Body of pancreas (tissue), 4 donors: ENCODE results near the gene NPAS1. TPM values are rescaled to one million over a fixed set of nuclear protein-coding genes. Genes with fewer than 3 reads are reported as not detected.
"Not testable (repeated sequence)": the region's sequence is repeated elsewhere in the genome, so short reads cannot be mapped to it uniquely, and the experiment has no call there.

Experiments
- ATAC-seq: fragments of 150-250 bp; one replicate; pipeline ENCODE4 v1.9.1; 2016
- DNase-seq, 4 donors: peaks; one replicate each; pipeline ENCODE4 v3.0.0-alpha.2; 2019
- H3K27ac ChIP-seq, 4 donors: fragments of 200-600 bp; sonication (generic); 1 replicate in 3 of 4; 2 replicates in 1 of 4; pipeline versions ENCODE4 v1.5.1 to v1.6.1; 2016 to 2019; ENCODE audit warnings: mild to moderate bottlenecking in 1 of 4, mixed read lengths in 1 of 4, moderate library complexity in 1 of 4
- H3K27me3 ChIP-seq, 2 donors: fragments of 200-600 bp; sonication (generic); one replicate each; pipeline ENCODE4 v1.6.0; 2016; ENCODE audit warnings: mild to moderate bottlenecking in 1 of 2
- H3K36me3 ChIP-seq, 2 donors: fragments of 200-600 bp; sonication (generic); replicated peaks in 1 of 2; 2 replicates each; pipeline ENCODE4 v1.5.1; 2016; ENCODE audit warnings: low read depth in 2 of 2; ENCODE audit not compliant: insufficient read depth in 1 of 2
- H3K4me1 ChIP-seq: fragments of 200-600 bp; sonication (generic); one replicate; pipeline ENCODE4 v1.6.0; 2016
- H3K4me3 ChIP-seq, 2 donors: fragments of 200-600 bp; sonication (generic); 1 replicate in 1 of 2; 2 replicates in 1 of 2; pipeline ENCODE4 v1.5.1; 2016 to 2019
- H3K9me3 ChIP-seq, 3 donors: fragments of 200-600 bp; sonication (generic); 1 replicate in 2 of 3; 2 replicates in 1 of 3; pipeline ENCODE4 v1.5.1; 2016
- POLR2A ChIP-seq, 3 donors: fragments of 450-650 bp; IDR thresholded peaks; one replicate each; pipeline ENCODE4 v1.6.1; 2016; ENCODE audit warnings: antibody characterized with exemption in 3 of 3, mild to moderate bottlenecking in 2 of 3
- WGBS, 2 donors: methylation state at CpG; one replicate each; pipeline ENCODE4 v1.1.5; 2017; 5-methylcytosine and 5-hydroxymethylcytosine counted together
- intact Hi-C: fragments of 100-400 bp; cut with DNase I; formaldehyde crosslinking; loops from one replicate; pipeline ENCODE4 v1.15.1; 2023
- total RNA-seq, 2 donors: library from RNA; depleted of rRNA; stranded (reverse); fragments of >200 nt; gene quantifications; one replicate each; pipeline ENCODE4 v1.1.0, GENCODE V29; 2016
- TF ChIP-seq, protein P1 (sequence below), 7 experiments: fragments of 450-650 bp in 4 of 7; fragments of 200-600 bp in 3 of 7; sonication (generic) in 3 of 7; IDR thresholded peaks; one replicate each; pipeline ENCODE4 v1.5.1; 2016 to 2019; ENCODE audit warnings: antibody characterized with exemption in 7 of 7

Gene NPAS1
- total RNA-seq, 2 donors from 2014 or later: not detected

DNA sequence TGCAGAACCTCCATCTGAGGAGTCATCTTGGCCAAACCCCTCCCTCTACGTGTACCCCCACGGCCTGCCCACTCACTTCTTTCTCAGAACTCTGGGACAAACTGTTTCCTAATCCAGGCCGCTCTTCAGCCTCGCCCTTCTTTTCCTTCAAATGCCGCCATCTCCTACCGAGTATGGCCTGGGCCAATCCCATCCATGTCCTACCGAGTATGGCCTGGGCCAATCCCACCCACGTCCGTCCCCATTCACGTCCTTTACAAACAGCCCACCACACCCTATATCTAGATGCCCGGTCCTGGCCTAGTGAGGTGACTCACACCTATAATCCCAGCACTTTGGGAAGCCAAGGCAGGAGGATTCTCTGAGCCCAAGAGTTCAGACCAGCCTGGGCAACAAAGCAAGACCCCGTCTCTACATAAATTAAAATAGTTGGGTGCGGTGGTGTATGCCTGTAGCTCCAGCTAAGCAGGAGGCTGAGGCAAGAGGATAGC is 27.7 kb downstream of the NPAS1 start:
- no peaks in the 10 kb centered on the region for H3K36me3 ChIP-seq
- H3K9me3 ChIP-seq: no peaks in the 10 kb centered on the region
- ATAC-seq (no peak), DNase-seq (no peak)
- H3K4me1 ChIP-seq: peaks cover 9% of the 10 kb centered on the region
- intact Hi-C loops: no loop called here
- peak overlapping the region; percentile 96 to 100 for H3K4me3 ChIP-seq
- TF ChIP-seq, protein P1, sequence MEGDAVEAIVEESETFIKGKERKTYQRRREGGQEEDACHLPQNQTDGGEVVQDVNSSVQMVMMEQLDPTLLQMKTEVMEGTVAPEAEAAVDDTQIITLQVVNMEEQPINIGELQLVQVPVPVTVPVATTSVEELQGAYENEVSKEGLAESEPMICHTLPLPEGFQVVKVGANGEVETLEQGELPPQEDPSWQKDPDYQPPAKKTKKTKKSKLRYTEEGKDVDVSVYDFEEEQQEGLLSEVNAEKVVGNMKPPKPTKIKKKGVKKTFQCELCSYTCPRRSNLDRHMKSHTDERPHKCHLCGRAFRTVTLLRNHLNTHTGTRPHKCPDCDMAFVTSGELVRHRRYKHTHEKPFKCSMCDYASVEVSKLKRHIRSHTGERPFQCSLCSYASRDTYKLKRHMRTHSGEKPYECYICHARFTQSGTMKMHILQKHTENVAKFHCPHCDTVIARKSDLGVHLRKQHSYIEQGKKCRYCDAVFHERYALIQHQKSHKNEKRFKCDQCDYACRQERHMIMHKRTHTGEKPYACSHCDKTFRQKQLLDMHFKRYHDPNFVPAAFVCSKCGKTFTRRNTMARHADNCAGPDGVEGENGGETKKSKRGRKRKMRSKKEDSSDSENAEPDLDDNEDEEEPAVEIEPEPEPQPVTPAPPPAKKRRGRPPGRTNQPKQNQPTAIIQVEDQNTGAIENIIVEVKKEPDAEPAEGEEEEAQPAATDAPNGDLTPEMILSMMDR (IDR thresholded peaks at IDR 0.05): no peak
- TF ChIP-seq POLR2A (IDR thresholded peaks at IDR 0.05): no peak
- 87 to 89% methylated on average over 13 of the region's 13 CpGs for WGBS, 2 donors
- peak overlapping the region in 1 of 4 donors; percentile 88 for H3K27ac ChIP-seq
- no peaks in the 10 kb centered on the region for H3K27me3 ChIP-seq

DNA sequence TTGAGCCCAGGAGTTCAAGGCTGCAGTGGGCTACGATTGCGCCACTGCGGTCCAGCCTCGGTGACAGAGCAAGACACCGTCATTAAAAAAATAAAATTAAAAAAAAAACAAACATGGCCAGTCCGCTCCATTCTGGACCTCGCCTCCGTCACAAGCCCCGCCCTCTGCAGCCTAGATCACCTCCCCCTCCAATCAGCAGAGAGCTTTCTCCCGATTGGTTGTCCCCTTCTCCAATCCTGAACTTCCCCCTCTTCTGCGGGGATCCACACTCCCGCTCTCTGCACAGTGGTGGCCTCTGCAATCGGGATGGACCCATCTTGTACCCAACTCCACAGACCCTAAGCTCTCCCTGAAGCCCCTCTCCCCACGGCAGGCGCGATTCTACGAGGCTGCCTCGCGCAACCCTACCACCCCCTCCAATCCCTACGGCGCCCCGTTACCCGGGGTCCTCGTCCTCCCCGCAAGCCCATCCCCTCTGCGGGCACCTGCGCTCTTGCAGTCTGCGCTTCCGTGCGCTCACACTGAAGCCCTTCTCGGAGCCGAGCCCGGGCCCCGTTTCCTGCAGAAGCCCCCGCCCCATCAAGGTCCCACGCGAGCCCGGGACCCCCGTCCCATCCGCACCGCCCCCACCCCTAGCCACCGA is 28.2 kb downstream of the NPAS1 start:
- DNase-seq: peak; percentile 77 to 86 (median 82)
- peak overlapping the region; percentile 96 to 100 for H3K4me3 ChIP-seq
- no peaks in the 10 kb centered on the region for H3K27me3 ChIP-seq
- WGBS, 2 donors: 3 to 11% methylated on average over 17 to 41 of the region's 42 CpGs
- H3K36me3 ChIP-seq: no peaks in the 10 kb centered on the region
- H3K27ac ChIP-seq: peak overlapping the region; percentile 14 to 88 (median 68)
- peaks cover 9% of the 10 kb centered on the region for H3K4me1 ChIP-seq
- TF ChIP-seq, protein P1 (IDR thresholded peaks at IDR 0.05): no peak
- peak in 2 of 3 donors; percentile 27 to 32 for TF ChIP-seq POLR2A (IDR thresholded peaks at IDR 0.05)
- intact Hi-C loops: no loop called here
- peak; percentile 66 for ATAC-seq
- no peaks in the 10 kb centered on the region for H3K9me3 ChIP-seq

- ATAC-seq: no peak
- intact Hi-C loops: no loop called here
- no peak for DNase-seq
These were observed 29.7 kb downstream of the NPAS1 start for GRCh38 chr19:47049307-47049700.

DNA sequence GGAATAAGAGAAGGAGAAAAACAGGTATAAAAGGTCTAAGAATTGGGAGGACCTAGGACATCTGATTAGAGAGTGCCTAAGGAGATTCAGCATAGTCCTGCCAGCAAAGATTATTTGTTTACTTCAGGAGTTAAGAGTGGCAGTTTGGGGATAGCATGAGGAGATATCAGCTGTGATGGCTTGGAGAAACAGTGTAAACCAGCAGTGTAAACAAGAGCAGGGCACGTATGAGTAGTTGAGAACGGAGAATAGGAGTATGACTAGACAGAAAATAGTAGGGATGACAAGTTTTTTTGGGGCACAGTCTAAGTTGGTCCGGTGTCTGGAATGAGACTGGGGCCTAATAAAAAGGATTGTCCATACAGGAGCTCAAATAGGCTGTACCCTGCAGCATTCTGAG is 30.9 kb downstream of the NPAS1 start:
- 62 to 66% methylated on average over 3 of the region's 3 CpGs for WGBS, 2 donors
- H3K9me3 ChIP-seq, H3K4me1 ChIP-seq, intact Hi-C loops, H3K4me3 ChIP-seq, ATAC-seq, DNase-seq, H3K36me3 ChIP-seq, H3K27ac ChIP-seq, H3K27me3 ChIP-seq: not testable (repeated sequence)

More at GRCh38 chr19:47049307-47049700, 29.7 kb downstream of the NPAS1 start:
- no peaks in the 10 kb centered on the region for H3K9me3 ChIP-seq
- H3K27ac ChIP-seq: no peak overlapping the region
- 41 to 44% methylated on average over 9 of the region's 9 CpGs for WGBS, 2 donors
- no peaks in the 10 kb centered on the region for H3K36me3 ChIP-seq
- H3K4me1 ChIP-seq: peaks cover 9% of the 10 kb centered on the region
- H3K4me3 ChIP-seq: no peak overlapping the region
- TF ChIP-seq POLR2A (IDR thresholded peaks at IDR 0.05): no peak
- TF ChIP-seq, protein P1 (IDR thresholded peaks at IDR 0.05): no peak
- no peaks in the 10 kb centered on the region for H3K27me3 ChIP-seq

DNA sequence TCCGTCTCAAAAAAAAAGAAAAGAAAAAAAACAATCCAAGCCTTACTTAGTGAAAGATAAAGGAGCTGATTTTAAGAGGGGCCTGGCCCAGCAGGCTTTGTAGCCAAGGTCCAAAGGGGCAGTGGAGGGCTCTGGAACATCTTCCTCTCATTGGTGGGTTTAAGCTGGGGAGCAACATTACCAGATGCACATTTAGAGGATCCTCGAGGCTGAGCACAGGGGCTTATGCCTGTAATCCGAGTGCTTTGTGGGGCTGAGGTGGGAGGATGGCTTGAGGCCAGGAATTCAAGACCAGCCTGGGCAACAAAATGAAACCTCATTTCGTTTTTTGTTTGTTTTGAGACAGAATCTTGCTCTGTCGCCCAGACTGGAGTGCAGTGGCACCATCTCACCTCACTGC is 36.8 kb downstream of the NPAS1 start:
- no peaks in the 10 kb centered on the region for H3K9me3 ChIP-seq
- TF ChIP-seq POLR2A (IDR thresholded peaks at IDR 0.05): no peak
- TF ChIP-seq, protein P1 (IDR thresholded peaks at IDR 0.05): no peak
- no peak overlapping the region for H3K27ac ChIP-seq
- H3K27me3 ChIP-seq: no peaks in the 10 kb centered on the region
- H3K36me3 ChIP-seq: no peaks in the 10 kb centered on the region
- H3K4me3 ChIP-seq: no peak overlapping the region
- no peak for DNase-seq
- intact Hi-C loops: no loop called here
- WGBS, 2 donors: 51 to 55% methylated on average over 5 of the region's 5 CpGs
- no peak for ATAC-seq
- no peaks in the 10 kb centered on the region for H3K4me1 ChIP-seq
